Measurements from ENCODE around the gene ACP2. TPM values are rescaled to one million over a fixed set of nuclear protein-coding genes. Genes with fewer than 3 reads are reported as not detected.

ACP2 gene, protein sequence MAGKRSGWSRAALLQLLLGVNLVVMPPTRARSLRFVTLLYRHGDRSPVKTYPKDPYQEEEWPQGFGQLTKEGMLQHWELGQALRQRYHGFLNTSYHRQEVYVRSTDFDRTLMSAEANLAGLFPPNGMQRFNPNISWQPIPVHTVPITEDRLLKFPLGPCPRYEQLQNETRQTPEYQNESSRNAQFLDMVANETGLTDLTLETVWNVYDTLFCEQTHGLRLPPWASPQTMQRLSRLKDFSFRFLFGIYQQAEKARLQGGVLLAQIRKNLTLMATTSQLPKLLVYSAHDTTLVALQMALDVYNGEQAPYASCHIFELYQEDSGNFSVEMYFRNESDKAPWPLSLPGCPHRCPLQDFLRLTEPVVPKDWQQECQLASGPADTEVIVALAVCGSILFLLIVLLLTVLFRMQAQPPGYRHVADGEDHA
- 32.1 and 32.2 TPM in 2 replicates for total RNA-seq

DNA sequence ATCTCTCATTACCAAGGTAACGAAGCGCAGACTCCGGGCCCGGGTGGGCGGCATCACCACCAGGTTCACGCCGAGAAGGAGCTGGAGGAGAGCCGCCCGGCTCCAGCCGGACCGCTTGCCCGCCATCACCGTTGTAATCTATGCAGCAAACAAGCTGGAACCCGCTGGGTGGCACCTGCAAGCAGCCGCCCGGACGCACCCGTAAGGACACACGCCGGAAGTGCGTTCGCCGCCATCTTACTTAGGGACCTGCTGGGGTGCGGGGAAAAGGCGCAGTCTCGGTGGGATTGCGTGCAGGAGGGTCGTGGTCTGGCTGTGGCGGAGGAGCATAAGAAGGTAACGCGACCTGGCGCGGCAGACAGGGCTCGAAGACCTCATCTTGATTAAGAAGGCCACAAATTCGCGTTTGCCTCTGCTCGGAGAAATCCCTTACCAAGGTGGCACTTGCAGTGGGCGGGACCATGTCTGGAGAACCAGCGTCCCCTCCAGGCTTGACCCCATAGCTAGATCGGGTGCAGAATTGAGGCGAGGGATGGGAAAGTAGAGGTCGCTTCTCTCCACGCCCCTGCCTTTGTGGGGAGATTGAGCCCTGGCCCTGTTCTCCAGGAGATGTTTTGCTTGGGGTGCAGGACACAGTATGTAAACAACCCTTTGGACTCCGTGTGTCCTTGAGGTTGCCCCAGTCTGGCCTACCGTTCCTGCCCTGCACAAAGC is at the start of gene ACP2:
Gene ACP2 (minus strand): TSS at position 151 of the 714 bp plus-strand sequence. CDS start 25 bp downstream, at position 126.
- peaks cover 37% of the 10 kb centered on the region for H3K79me2 ChIP-seq (ENCODE audit: insufficient read depth, low read length)
- H3K27ac ChIP-seq (ENCODE audit: low read depth, low read length): peak within 1 kb of the TSS; percentile 98
- peak; percentile 35 for TF ChIP-seq CTCF (IDR thresholded peaks at IDR 0.05; ENCODE audit: extremely low read depth, low read depth, low read length)
- no peaks in the 10 kb centered on the region for H4K20me1 ChIP-seq (ENCODE audit: insufficient read depth, low read length)
- DNase-seq (ENCODE audit: insufficient read length, low spot score, missing footprints): peak; percentile 96
- H3K4me3 ChIP-seq (ENCODE audit: insufficient read depth, low read length): peak within 1 kb of the TSS; percentile 100
- H3K4me2 ChIP-seq (ENCODE audit: insufficient read depth, low read length): peak within 1 kb of the TSS; percentile 99
- H3K9me3 ChIP-seq (ENCODE audit: low read depth, low read length): no peaks in the 10 kb centered on the region
- H3K36me3 ChIP-seq (ENCODE audit: insufficient read depth, low read length): peaks cover 24% of the 10 kb centered on the region
- peaks cover 17% of the 10 kb centered on the region for H3K4me1 ChIP-seq (ENCODE audit: insufficient read depth, low read length)
- peak within 1 kb of the TSS; percentile 100 for H2AFZ ChIP-seq (ENCODE audit: low read length)
- H3K27me3 ChIP-seq (ENCODE audit: insufficient read depth, low read length): no peaks in the 10 kb centered on the region

- no peaks in the 10 kb centered on the region for H4K20me1 ChIP-seq (ENCODE audit: insufficient read depth, low read length)
- no peak overlapping the region for H2AFZ ChIP-seq (ENCODE audit: low read length)
- peaks cover 2% of the 10 kb centered on the region for H3K79me2 ChIP-seq (ENCODE audit: insufficient read depth, low read length)
- DNase-seq (ENCODE audit: insufficient read length, low spot score, missing footprints): peak; percentile 89
- peaks cover 7% of the 10 kb centered on the region for H3K4me1 ChIP-seq (ENCODE audit: insufficient read depth, low read length)
- H3K27ac ChIP-seq (ENCODE audit: low read depth, low read length): peak overlapping the region; percentile 29
- H3K27me3 ChIP-seq (ENCODE audit: insufficient read depth, low read length): no peaks in the 10 kb centered on the region
- no peak for TF ChIP-seq CTCF (IDR thresholded peaks at IDR 0.05; ENCODE audit: extremely low read depth, low read depth, low read length)
- peaks cover 51% of the 10 kb centered on the region for H3K36me3 ChIP-seq (ENCODE audit: insufficient read depth, low read length)
- H3K4me2 ChIP-seq (ENCODE audit: insufficient read depth, low read length): no peak overlapping the region
- no peaks in the 10 kb centered on the region for H3K9me3 ChIP-seq (ENCODE audit: low read depth, low read length)
- H3K4me3 ChIP-seq (ENCODE audit: insufficient read depth, low read length): no peak overlapping the region
Observed at GRCh38 chr11:47296045-47296444, 47.4 kb upstream of the ACP2 start.

GRCh38 chr11:47295385-47295784 is 46.8 kb upstream of the ACP2 start:
- Histone ChIP-seq H3K4me3 (ENCODE audit: insufficient read depth, low read length) (no peak overlapping the region), H3K4me2 (ENCODE audit: insufficient read depth, low read length) (no peak overlapping the region), H3K27ac (ENCODE audit: low read depth, low read length) (peak overlapping the region; percentile 29), H4K20me1 (ENCODE audit: insufficient read depth, low read length) (no peaks in the 10 kb centered on the region), H3K79me2 (ENCODE audit: insufficient read depth, low read length) (peaks cover 2% of the 10 kb centered on the region), H3K36me3 (ENCODE audit: insufficient read depth, low read length) (peaks cover 56% of the 10 kb centered on the region), H3K27me3 (ENCODE audit: insufficient read depth, low read length) (no peaks in the 10 kb centered on the region), H3K9me3 (ENCODE audit: low read depth, low read length) (no peaks in the 10 kb centered on the region), H3K4me1 (ENCODE audit: insufficient read depth, low read length) (peaks cover 7% of the 10 kb centered on the region), H2AFZ (ENCODE audit: low read length) (no peak overlapping the region)
- no peak for TF ChIP-seq CTCF (IDR thresholded peaks at IDR 0.05; ENCODE audit: extremely low read depth, low read depth, low read length)
- no peak for DNase-seq (ENCODE audit: insufficient read length, low spot score, missing footprints)

- Histone ChIP-seq H3K9me3 (ENCODE audit: low read depth, low read length) (no peaks in the 10 kb centered on the region), H3K79me2 (ENCODE audit: insufficient read depth, low read length) (no peaks in the 10 kb centered on the region), H3K4me1 (ENCODE audit: insufficient read depth, low read length) (no peaks in the 10 kb centered on the region), H3K4me3 (ENCODE audit: insufficient read depth, low read length) (no peak overlapping the region), H3K36me3 (ENCODE audit: insufficient read depth, low read length) (peaks cover 73% of the 10 kb centered on the region), H2AFZ (ENCODE audit: low read length) (no peak overlapping the region), H3K27me3 (ENCODE audit: insufficient read depth, low read length) (no peaks in the 10 kb centered on the region), H3K27ac (ENCODE audit: low read depth, low read length) (no peak overlapping the region), H3K4me2 (ENCODE audit: insufficient read depth, low read length) (no peak overlapping the region), H4K20me1 (ENCODE audit: insufficient read depth, low read length) (no peaks in the 10 kb centered on the region)
- no peak for DNase-seq (ENCODE audit: insufficient read length, low spot score, missing footprints)
- TF ChIP-seq CTCF (IDR thresholded peaks at IDR 0.05; ENCODE audit: extremely low read depth, low read depth, low read length): no peak
Observed at GRCh38 chr11:47289856-47290255, 41.2 kb upstream of the ACP2 start.

All from osteoblast (primary cell).